A549 (cell line): ENCODE data around the gene SEC14L5. TPM values are rescaled to one million over a fixed set of nuclear protein-coding genes. Genes with fewer than 3 reads are reported as not detected.

ENCODE experiments used
- ATAC-seq, 2 experiments: fragments of 200-7000 bp in 1 of 2; fragments of >200 bp in 1 of 2; cut with Nextera tagmentation in 1 of 2; cut with Tn5 transposase in 1 of 2; 3 replicates each; pipeline versions ENCODE4 v1.8.0 to v1.9.1; 2018 to 2020; ENCODE audit warnings: mild to moderate bottlenecking in 1 of 2, moderate library complexity in 1 of 2
- CTCF ChIA-PET: fragments of 300-600 bp; sonication (Branson Sonifier 250); formaldehyde crosslinking; extraction: SDS; loops from one replicate; lab custom pipeline; 2021; ENCODE audit warnings: antibody characterized with exemption, inconsistent platforms; lab: Yijun Ruan, JAX
- POLR2A ChIA-PET: fragments of 350-600 bp; formaldehyde crosslinking; extraction: SDS; loops from one replicate; lab custom pipeline; 2021; ENCODE audit warnings: antibody characterized with exemption, inconsistent platforms; lab: Yijun Ruan, JAX
- DNase-seq, 2 experiments: peaks; one replicate each; pipeline versions ENCODE4 v3.0.0 to v3.0.0-alpha.2; 2011 to 2016; ENCODE audit warnings: low read depth in 1 of 2, low spot score in 1 of 2
- FAIRE-seq: peaks from 2 replicates; lab custom pipeline; 2011; peaks lifted over from hg19 to GRCh38; lab: Jason Lieb, UNC
- H3K27ac ChIP-seq, 2 experiments: fragments of >200 bp; sonication (Bioruptor Twin); formaldehyde crosslinking; 3 replicates each; pipeline ENCODE4 v1.5.1; 2016 to 2017
- H3K4me1 ChIP-seq: fragments of >200 bp; sonication (Bioruptor Twin); formaldehyde crosslinking; 3 replicates; pipeline ENCODE4 v1.6.1; 2016
- H3K4me2 ChIP-seq: fragments of >200 bp; sonication (Bioruptor Twin); formaldehyde crosslinking; 3 replicates; pipeline ENCODE4 v1.6.1; 2016
- H3K4me3 ChIP-seq: fragments of >200 bp; sonication (Bioruptor Twin); formaldehyde crosslinking; 3 replicates; pipeline ENCODE4 v1.5.1; 2016
- H3K9me3 ChIP-seq: fragments of >200 bp; sonication (Bioruptor Twin); formaldehyde crosslinking; 3 replicates; pipeline ENCODE4 v1.6.1; 2016
- BCL3 ChIP-seq: fragments of >200 bp; sonication (Bioruptor Twin); formaldehyde crosslinking; IDR thresholded peaks from 3 replicates; pipeline ENCODE4 v1.6.1; 2016
- CBX2 ChIP-seq: fragments of 200-600 bp; sonication (generic); IDR thresholded peaks from 2 replicates; pipeline ENCODE4 v1.6.1; 2016; ENCODE audit warnings: low read depth, mild to moderate bottlenecking, borderline replicate concordance
- CTCF ChIP-seq: fragments of >200 bp; sonication (Bioruptor Twin); formaldehyde crosslinking; IDR thresholded peaks from 3 replicates; pipeline ENCODE4 v1.5.1; 2016
- EHF ChIP-seq: fragments of 250-450 bp; sonication (Bioruptor Pico); IDR thresholded peaks from 2 replicates; pipeline ENCODE4 v1.5.0; 2020; ENCODE audit warnings: mild to moderate bottlenecking
- HDAC2 ChIP-seq: fragments of 200-600 bp; sonication (generic); IDR thresholded peaks from 2 replicates; pipeline ENCODE4 v1.6.1; 2016
- HMGXB4 ChIP-seq: fragments of 250-450 bp; sonication (Bioruptor Pico); IDR thresholded peaks from 2 replicates; pipeline ENCODE4 v1.5.0; 2021; ENCODE audit warnings: mild to moderate bottlenecking, moderate library complexity, borderline replicate concordance
- HOXB13 ChIP-seq: fragments of 250-450 bp; sonication (Bioruptor Pico); IDR thresholded peaks from 2 replicates; pipeline ENCODE4 v1.5.0; 2020; ENCODE audit warnings: low read depth, mild to moderate bottlenecking, moderate library complexity
- HOXB5 ChIP-seq: fragments of 250-450 bp; sonication (Bioruptor Pico); IDR thresholded peaks from 2 replicates; pipeline ENCODE4 v1.5.0; 2020; ENCODE audit warnings: mild to moderate bottlenecking, moderate library complexity
- JUNB ChIP-seq: fragments of >200 bp; sonication (Bioruptor Twin); formaldehyde crosslinking; IDR thresholded peaks from 2 replicates; pipeline ENCODE4 v1.6.1; 2016
- MAFK ChIP-seq: fragments of 450-650 bp; IDR thresholded peaks from 2 replicates; pipeline ENCODE4 v1.6.1; 2014; ENCODE audit not compliant: partially characterized antibody
- MAZ ChIP-seq: fragments of 150-350 bp; IDR thresholded peaks from 2 replicates; pipeline ENCODE4 v1.6.1; 2014; ENCODE audit warnings: antibody characterized with exemption, low read depth, low read length, borderline replicate concordance
- MYC ChIP-seq: IDR thresholded peaks from 2 replicates; pipeline ENCODE4 v1.6.1; 2012; ENCODE audit warnings: mild to moderate bottlenecking, inconsistent platforms, low read length, improper control_type of control experiment, borderline replicate concordance
- NR3C1 ChIP-seq: fragments of >200 bp; sonication (Bioruptor Twin); formaldehyde crosslinking; IDR thresholded peaks from 3 replicates; pipeline ENCODE4 v1.6.1; 2017
- PBX3 ChIP-seq: IDR thresholded peaks from 2 replicates; pipeline ENCODE4 v1.6.1; 2012
- PHF8 ChIP-seq: fragments of 200-600 bp; sonication (generic); IDR thresholded peaks from 2 replicates; pipeline ENCODE4 v1.6.1; 2016; ENCODE audit warnings: low read depth, mild to moderate bottlenecking, antibody characterized with exemption, moderate library complexity, borderline replicate concordance
- POLR2A ChIP-seq: IDR thresholded peaks from 2 replicates; pipeline ENCODE4 v1.6.1; 2012; ENCODE audit warnings: mild to moderate bottlenecking, low read length
- POLR2AphosphoS2 ChIP-seq: conservative IDR thresholded peaks from 2 replicates; pipeline ENCODE4 v1.6.1; 2012; ENCODE audit warnings: low read length, improper control_type of control experiment, inconsistent platforms
- RARB ChIP-seq: fragments of 250-450 bp; sonication (Bioruptor Pico); IDR thresholded peaks from 2 replicates; pipeline ENCODE4 v1.8.0; 2021; ENCODE audit warnings: mild to moderate bottlenecking, moderate library complexity
- RFX5 ChIP-seq: fragments of 450-650 bp; IDR thresholded peaks from 2 replicates; pipeline ENCODE4 v1.7.1; 2014; ENCODE audit warnings: antibody characterized with exemption, mild to moderate bottlenecking, moderate library complexity
- SMC3 ChIP-seq: fragments of >200 bp; sonication (Bioruptor Twin); formaldehyde crosslinking; IDR thresholded peaks from 3 replicates; pipeline ENCODE4 v1.6.1; 2018; ENCODE audit warnings: inconsistent platforms
- SREBF2 ChIP-seq: fragments of 450-650 bp; IDR thresholded peaks from 2 replicates; pipeline ENCODE4 v1.6.1; 2014; ENCODE audit warnings: mild to moderate bottlenecking, moderate library complexity
- TFCP2L1 ChIP-seq: fragments of 250-450 bp; sonication (Bioruptor Pico); IDR thresholded peaks from 2 replicates; pipeline ENCODE4 v1.5.0; 2021; ENCODE audit warnings: mild to moderate bottlenecking
- TP53 ChIP-seq: fragments of 250-450 bp; sonication (Bioruptor Pico); IDR thresholded peaks from 2 replicates; pipeline ENCODE4 v1.5.0; 2021; ENCODE audit warnings: mild to moderate bottlenecking, moderate library complexity
- ZC3H11A ChIP-seq: fragments of 450-650 bp; IDR thresholded peaks from 2 replicates; pipeline ENCODE4 v1.6.1; 2014; ENCODE audit warnings: antibody characterized with exemption, mild to moderate bottlenecking
- ZFP36 ChIP-seq: fragments of 450-650 bp; IDR thresholded peaks from 2 replicates; pipeline ENCODE4 v1.6.1; 2014; ENCODE audit warnings: borderline replicate concordance; ENCODE audit not compliant: partially characterized antibody
- ZSCAN20 ChIP-seq: fragments of 250-450 bp; sonication (Bioruptor Pico); IDR thresholded peaks from 2 replicates; pipeline ENCODE4 v1.8.0; 2022; ENCODE audit warnings: mild to moderate bottlenecking, moderate library complexity
- WGBS: methylation state at CpG from one replicate; pipeline ENCODE4 v1.1.6; 2017; ENCODE audit errors: missing lambda C conversion rate; 5-methylcytosine and 5-hydroxymethylcytosine counted together
- polyA plus RNA-seq, 4 experiments: library from polyadenylated mRNA; depleted of rRNA in 3 of 4; stranded (reverse); fragments of >200 nt; fragmentation: RNase III in 1 of 4; extraction: RNeasy Plus Mini Kit Qiagen cat#74134 plus additional on column Dnase treatment in 1 of 4; gene quantifications; 2 replicates in 3 of 4; 3 replicates in 1 of 4; pipeline ENCODE4 v1.2.3, GENCODE V29; 2011 to 2017

SEC14L5 gene
- polyA plus RNA-seq, 2 of the 4 experiments (the other 2 are of a cell fraction), result 0.03 to 0.05 TPM

- ChIA-PET POLR2A (no interaction called here), CTCF (interaction anchor here (0.8 to 4.4 kb wide), 3 partner anchors 9 to 22 kb away, joined by 3 to 26 read pairs (median 5); no protein-coding TSS in a partner anchor)
- FAIRE-seq, result no peak
- no peak for ATAC-seq
- DNase-seq, result no peak
- TF ChIP-seq HOXB13 (CRISPR knock-in tag) (no peak), TFCP2L1 (CRISPR knock-in tag) (no peak), PBX3 (no peak), NR3C1 (no peak), SMC3 (no peak), PHF8 (no peak), ZC3H11A (no peak), RARB (CRISPR knock-in tag) (no peak), ZFP36 (no peak), CBX2 (no peak), MAZ (no peak)
- H3K27ac ChIP-seq, result no peak overlapping the region
- no peak overlapping the region for H3K4me2 ChIP-seq
- no peak overlapping the region for H3K4me3 ChIP-seq
- 86% methylated on average over 8 of the region's 8 CpGs for WGBS
- 0 out of 3 replicates have a peak, but pooled peaks cover under 1% of the 10 kb centered on the region for H3K9me3 ChIP-seq
- H3K4me1 ChIP-seq, result peaks cover 10% of the 10 kb centered on the region; the same call in 2 of the 3 replicates
These were observed 24.7 kb upstream of the SEC14L5 start for GRCh38 chr16:4933433-4933832.

GRCh38 chr16:4933871-4934395 lies 24.2 kb upstream of the SEC14L5 start:
- no peak overlapping the region for H3K4me2 ChIP-seq
- H3K27ac ChIP-seq, result no peak overlapping the region
- ATAC-seq (no peak), FAIRE-seq (no peak), DNase-seq (no peak)
- H3K9me3 ChIP-seq, result no peaks in the 10 kb centered on the region
- ChIA-PET CTCF (interaction anchor here (1.2 to 4.4 kb wide), 3 partner anchors 9 to 41 kb away, joined by 3 to 26 read pairs (median 5); no protein-coding TSS in a partner anchor), POLR2A (no interaction called here)
- H3K4me3 ChIP-seq, result no peak overlapping the region
- WGBS, result 94% methylated on average over 13 of the region's 15 CpGs
- H3K4me1 ChIP-seq, result peaks cover 10% of the 10 kb centered on the region; the same call in 2 of the 3 replicates
- TF ChIP-seq JUNB, result no peak

GRCh38 chr16:4934591-4934990 lies 23.5 kb upstream of the SEC14L5 start:
- H3K4me1 ChIP-seq, result peaks cover 10% of the 10 kb centered on the region; the same call in 2 of the 3 replicates
- H3K27ac ChIP-seq, result no peak overlapping the region
- CTCF ChIA-PET, result interaction anchor here (1.2 to 4.4 kb wide), 3 partner anchors 10 to 42 kb away, joined by 3 to 26 read pairs (median 10); no protein-coding TSS in a partner anchor
- POLR2A ChIA-PET, result no interaction called here
- H3K9me3 ChIP-seq, result no peaks in the 10 kb centered on the region
- H3K4me2 ChIP-seq, result no peak overlapping the region
- no peak overlapping the region for H3K4me3 ChIP-seq
- DNase-seq (no peak), ATAC-seq (no peak), FAIRE-seq (no peak)
- WGBS, result 88% methylated on average over 5 of the region's 6 CpGs
- TF ChIP-seq TFCP2L1 (CRISPR knock-in tag) (no peak), MAFK (no peak), RFX5 (no peak), CTCF (no peak), HOXB5 (CRISPR knock-in tag) (no peak), BCL3 (no peak), POLR2A (no peak), TP53 (CRISPR knock-in tag) (no peak), EHF (CRISPR knock-in tag) (no peak), HDAC2 (no peak), SREBF2 (no peak), HMGXB4 (no peak), MYC (no peak), POLR2AphosphoS2 (no peak), ZSCAN20 (no peak)
